Frontal cortex (tissue), 4 donors: ENCODE measurements around the gene FAM217A. TPM values are rescaled to one million over a fixed set of nuclear protein-coding genes. Genes with fewer than 3 reads are reported as not detected.
"Not testable (repeated sequence)": the region's sequence is repeated elsewhere in the genome, so short reads cannot be mapped to it uniquely, and the experiment has no call there.

Experiments
- DNase-seq, 2 donors: peaks; one replicate each; pipeline ENCODE4 v3.0.0; 2012; ENCODE audit warnings: low spot score in 2 of 2
- FAIRE-seq: peaks from 2 replicates; lab custom pipeline; 2012; peaks lifted over from hg19 to GRCh38; lab: Jason Lieb, UNC
- total RNA-seq: library from RNA; depleted of rRNA; stranded (reverse); fragments of >200 nt; gene quantifications from one replicate; pipeline ENCODE4 v1.2.3, GENCODE V29; 2014
- donor health status: control.
- donor health status: control.
- donor health status: control.

Gene FAM217A
- total RNA-seq, 1 donor from 2014 or later: not detected

GRCh38 chr6:4090043-4090442 is 11.1 kb upstream of the FAM217A start:
- DNase-seq, FAIRE-seq: not testable (repeated sequence)

GRCh38 chr6:4088704-4089103 is 9.8 kb upstream of the FAM217A start:
- FAIRE-seq (no peak), DNase-seq (no peak)

- DNase-seq: no peak
- no peak for FAIRE-seq
Measured at GRCh38 chr6:4085332-4085700, 6.4 kb upstream of the FAM217A start.

- DNase-seq (no peak), FAIRE-seq (no peak)
Measured at GRCh38 chr6:4084444-4085331, 5.8 kb upstream of the FAM217A start.

- DNase-seq (no peak), FAIRE-seq (no peak)
Measured at GRCh38 chr6:4074478-4075235, 4.3 kb downstream of the FAM217A start.

GRCh38 chr6:4071330-4071729 is 7.6 kb downstream of the FAM217A start:
- FAIRE-seq: no peak
- DNase-seq: no peak

GRCh38 chr6:4069199-4069598 is 9.7 kb downstream of the FAM217A start:
- DNase-seq (no peak), FAIRE-seq (no peak)

- DNase-seq (no peak), FAIRE-seq (no peak)
Measured at GRCh38 chr6:4067673-4068072, 11.3 kb downstream of the FAM217A start.

GRCh38 chr6:4066029-4066755 is 12.7 kb downstream of the FAM217A start:
- FAIRE-seq (no peak), DNase-seq (no peak)

- FAIRE-seq (no peak), DNase-seq (no peak)
Measured at GRCh38 chr6:4059115-4059777, 19.7 kb downstream of the FAM217A start.

- DNase-seq (no peak), FAIRE-seq (no peak)
Measured at GRCh38 chr6:4057036-4057435, 21.9 kb downstream of the FAM217A start.

GRCh38 chr6:4055420-4056041 is 23.4 kb downstream of the FAM217A start:
- DNase-seq: peak in 1 of 2 donors; percentile 43
- peak; percentile 45 for FAIRE-seq

GRCh38 chr6:4049246-4049645 is 29.7 kb downstream of the FAM217A start:
- DNase-seq (no peak), FAIRE-seq (no peak)

- no peak for FAIRE-seq
- DNase-seq: no peak
Measured at GRCh38 chr6:4041480-4041879, 37.5 kb downstream of the FAM217A start.

- FAIRE-seq (no peak), DNase-seq (no peak)
Measured at GRCh38 chr6:4039348-4039747, 39.6 kb downstream of the FAM217A start.

GRCh38 chr6:4036581-4036980 is 42.4 kb downstream of the FAM217A start:
- no peak for FAIRE-seq
- no peak for DNase-seq

GRCh38 chr6:4032475-4032874 is 46.5 kb downstream of the FAM217A start:
- DNase-seq: no peak
- no peak for FAIRE-seq

GRCh38 chr6:4031442-4031841 is 47.5 kb downstream of the FAM217A start:
- no peak for FAIRE-seq
- DNase-seq: no peak

- FAIRE-seq: no peak
- no peak for DNase-seq
Measured at GRCh38 chr6:4030669-4031068, 48.3 kb downstream of the FAM217A start.

- no peak for DNase-seq
- no peak for FAIRE-seq
Measured at GRCh38 chr6:4029687-4030086, 49.2 kb downstream of the FAM217A start.
